GM23338 (cell line): ENCODE data around the gene FCHSD1. TPM values are rescaled to one million over a fixed set of nuclear protein-coding genes. Genes with fewer than 3 reads are reported as not detected.

Source experiments
- ATAC-seq: fragments of 200-7000 bp; cut with Tn5 transposase; 3 replicates; pipeline ENCODE4 v1.9.1; 2020
- DNase-seq: peaks from one replicate; pipeline ENCODE4 v3.0.0-alpha.2; 2015; ENCODE audit warnings: low spot score
- H2AFZ ChIP-seq: fragments of 200-600 bp; sonication (generic); 2 replicates; pipeline ENCODE4 v1.8.0; 2016; ENCODE audit warnings: antibody characterized with exemption, mild to moderate bottlenecking, moderate library complexity
- H3F3A ChIP-seq: fragments of 200-600 bp; sonication (generic); replicated peaks from 2 replicates; pipeline ENCODE4 v1.8.0; 2017; ENCODE audit warnings: antibody characterized with exemption, mixed run types, low read depth
- H3K27ac ChIP-seq: fragments of 200-600 bp; sonication (generic); 2 replicates; pipeline ENCODE4 v1.6.1; 2016; ENCODE audit warnings: low read depth
- H3K27me3 ChIP-seq: fragments of 200-600 bp; sonication (generic); 2 replicates; pipeline ENCODE4 v1.8.0; 2016; ENCODE audit warnings: mild to moderate bottlenecking, mixed run types, moderate library complexity; ENCODE audit not compliant: insufficient read depth
- H3K36me3 ChIP-seq: fragments of 200-600 bp; sonication (generic); 2 replicates; pipeline ENCODE4 v1.8.0; 2016; ENCODE audit warnings: mild to moderate bottlenecking; ENCODE audit not compliant: insufficient read depth
- H3K4me1 ChIP-seq: fragments of 200-600 bp; sonication (generic); 2 replicates; pipeline ENCODE4 v1.8.0; 2016; ENCODE audit warnings: mild to moderate bottlenecking, moderate library complexity; ENCODE audit not compliant: insufficient read depth
- H3K4me2 ChIP-seq: fragments of 200-600 bp; sonication (generic); 2 replicates; pipeline ENCODE4 v1.7.1; 2017; ENCODE audit warnings: mixed run types
- H3K4me3 ChIP-seq: fragments of 200-600 bp; sonication (generic); 2 replicates; pipeline ENCODE4 v1.6.1; 2016; ENCODE audit warnings: mixed run types
- H3K79me2 ChIP-seq: fragments of 200-600 bp; sonication (generic); replicated peaks from 2 replicates; pipeline ENCODE4 v1.8.0; 2017; ENCODE audit warnings: mild to moderate bottlenecking; ENCODE audit not compliant: insufficient read depth
- H3K9me2 ChIP-seq: fragments of 200-600 bp; sonication (generic); 2 replicates; pipeline ENCODE4 v1.8.0; 2017; ENCODE audit not compliant: insufficient read depth
- H4K20me1 ChIP-seq: fragments of 200-600 bp; sonication (generic); replicated peaks from 2 replicates; pipeline ENCODE4 v1.8.0; 2017; ENCODE audit warnings: mild to moderate bottlenecking; ENCODE audit not compliant: insufficient read depth
- H3K27ac Mint-ChIP-seq: 2 replicates; pipeline ENCODE4 v1.8.0; 2020; ENCODE audit warnings: inconsistent platforms, mild to moderate bottlenecking, moderate library complexity, mixed read lengths
- H3K27me3 Mint-ChIP-seq: 3 replicates; pipeline ENCODE4 v1.8.0; 2022; ENCODE audit warnings: low read depth, mild to moderate bottlenecking, moderate library complexity, mixed read lengths, inconsistent platforms; ENCODE audit not compliant: insufficient read depth, poor library complexity
- H3K36me3 Mint-ChIP-seq: 3 replicates; pipeline ENCODE4 v1.8.0; 2021; ENCODE audit warnings: low read depth, mild to moderate bottlenecking, inconsistent platforms, moderate library complexity, mixed read lengths
- H3K4me1 Mint-ChIP-seq: 3 replicates; pipeline ENCODE4 v1.8.0; 2020; ENCODE audit warnings: mild to moderate bottlenecking, inconsistent platforms, mixed read lengths
- H3K4me3 Mint-ChIP-seq: 3 replicates; pipeline ENCODE4 v1.8.0; 2021; ENCODE audit warnings: moderate library complexity, mild to moderate bottlenecking, inconsistent platforms, mixed read lengths
- H3K9me3 Mint-ChIP-seq: 3 replicates; pipeline ENCODE4 v1.8.0; 2020; ENCODE audit warnings: moderate library complexity, mild to moderate bottlenecking, inconsistent platforms, mixed read lengths
- CTCF ChIP-seq, 2 experiments: fragments of 200-600 bp in 1 of 2; sonication (generic) in 1 of 2; conservative IDR thresholded peaks; 2 replicates each; pipeline versions ENCODE4 v1.5.1 to v1.6.1; 2016 to 2017; ENCODE audit warnings: antibody characterized with exemption in 2 of 2, low read depth in 2 of 2, mild to moderate bottlenecking in 2 of 2, moderate library complexity in 1 of 2
- EZH2phosphoT487 ChIP-seq: fragments of 200-600 bp; sonication (generic); IDR thresholded peaks from one replicate; pipeline ENCODE4 v1.8.1; 2018; ENCODE audit warnings: antibody characterized with exemption; ENCODE audit not compliant: unreplicated experiment
- JUNB ChIP-seq: IDR thresholded peaks from one replicate; pipeline ENCODE4 v1.6.1; 2016; ENCODE audit warnings: antibody characterized with exemption; ENCODE audit not compliant: unreplicated experiment
- NANOG ChIP-seq: IDR thresholded peaks from 2 replicates; pipeline ENCODE4 v1.6.1; 2016; ENCODE audit warnings: antibody characterized with exemption, borderline replicate concordance
- POLR2AphosphoS5 ChIP-seq: IDR thresholded peaks from 2 replicates; pipeline ENCODE4 v1.6.1; 2016; ENCODE audit warnings: antibody characterized with exemption, low read depth
- REST ChIP-seq: IDR thresholded peaks from one replicate; pipeline ENCODE4 v1.6.1; 2018; ENCODE audit warnings: antibody characterized with exemption; ENCODE audit not compliant: unreplicated experiment
- STAT1 ChIP-seq: IDR thresholded peaks from one replicate; pipeline ENCODE4 v1.6.1; 2016; ENCODE audit warnings: antibody characterized with exemption; ENCODE audit not compliant: unreplicated experiment
- ZNF114 ChIP-seq: fragments of 250-450 bp; sonication (Bioruptor Pico); IDR thresholded peaks from 2 replicates; pipeline ENCODE4 v1.5.0; 2020; ENCODE audit warnings: mild to moderate bottlenecking, moderate library complexity
- ZNF331 ChIP-seq: fragments of 250-450 bp; sonication (Bioruptor Pico); IDR thresholded peaks from 2 replicates; pipeline ENCODE4 v1.5.0; 2020; ENCODE audit warnings: low read depth, mild to moderate bottlenecking, moderate library complexity
- ZNF462 ChIP-seq: fragments of 250-450 bp; sonication (Bioruptor Pico); IDR thresholded peaks from 2 replicates; pipeline ENCODE4 v1.5.0; 2020; ENCODE audit warnings: mild to moderate bottlenecking, moderate library complexity
- polyA plus RNA-seq: library from polyadenylated mRNA; unstranded; fragments of >200 nt; fragmentation: Nextera tagmentation; extraction: Ambion mirVana; gene quantifications from 2 replicates; pipeline ENCODE4 v1.2.1, GENCODE V29; 2016
- total RNA-seq: library from RNA; depleted of rRNA; stranded (reverse); fragments of >200 nt; shearing (Covaris generic); gene quantifications from 2 replicates; pipeline ENCODE4 v1.2.3, GENCODE V29; 2014

FCHSD1 gene
- total and polyA plus RNA-seq, 2 experiments from 2014 or later, result 24.7 to 46.6 TPM

GRCh38 chr5:141646026-141646425 lies 5.2 kb downstream of the FCHSD1 start:
- Histone ChIP-seq H3K36me3 (no peaks in the 10 kb centered on the region; the same call in 1 of the 2 replicates), H3K4me3 (no peak overlapping the region), H2AFZ (no peak overlapping the region), H3K4me2 (no peak overlapping the region), H3K27me3 (no peaks in the 10 kb centered on the region), H4K20me1 (peaks cover 5% of the 10 kb centered on the region; the same call in 1 of the 2 replicates), H3K27ac (no peak overlapping the region), H3K9me2 (no peaks in the 10 kb centered on the region), H3F3A (0 out of 2 replicates have a peak, but pooled peaks cover 4% of the 10 kb centered on the region), H3K79me2 (no peaks in the 10 kb centered on the region), H3K4me1 (peaks cover 9% of the 10 kb centered on the region; the same call in 1 of the 2 replicates)
- TF ChIP-seq CTCF (conservative IDR thresholded peaks at IDR 0.05; ENCODE audit: low read depth in 2 of 2) (no peak), NANOG (no peak), REST (no peak), ZNF114 (no peak), STAT1 (no peak), ZNF462 (CRISPR knock-in tag) (no peak), ZNF331 (CRISPR knock-in tag) (no peak), POLR2AphosphoS5 (no peak), JUNB (no peak), EZH2phosphoT487 (no peak)
- no peak for DNase-seq
- Mint-ChIP-seq H3K27me3 (peaks cover 10% of the 10 kb centered on the region), H3K4me3 (no peak overlapping the region), H3K4me1 (peaks cover 20% of the 10 kb centered on the region), H3K36me3 (peaks cover 43% of the 10 kb centered on the region), H3K9me3 (no peaks in the 10 kb centered on the region), H3K27ac (no peak overlapping the region)
- ATAC-seq, result no peak
